Pancreas (tissue), 10 donors: ENCODE data around the gene PUSL1. TPM values are rescaled to one million over a fixed set of nuclear protein-coding genes. Genes with fewer than 3 reads are reported as not detected.

Experiments used
- ATAC-seq, 4 donors: fragments of 200-7000 bp; cut with Tn5 transposase; one replicate each; pipeline versions ENCODE4 v1.8.0 to v1.9.1; 2020; ENCODE audit warnings: mild to moderate bottlenecking in 4 of 4, moderate library complexity in 4 of 4
- DNase-seq, 6 donors: peaks; one replicate each; pipeline ENCODE4 v3.0.0-alpha.2; 2020
- FAIRE-seq: peaks from 2 replicates; lab custom pipeline; 2012; peaks lifted over from hg19 to GRCh38; lab: Jason Lieb, UNC
- H3K27ac ChIP-seq, 4 donors: fragments of 200-600 bp; sonication (generic); 1 replicate in 3 of 4; 2 replicates in 1 of 4; pipeline versions ENCODE4 v1.5.0 to v1.8.0; 2020
- H3K27me3 ChIP-seq, 4 donors: fragments of 200-600 bp; one replicate each; pipeline ENCODE4 v1.8.0; 2021
- H3K36me3 ChIP-seq, 3 donors: fragments of 200-600 bp; sonication (generic) in 1 of 3; one replicate each; pipeline versions ENCODE4 v1.5.0 to v1.8.0; 2020 to 2021
- H3K4me1 ChIP-seq, 3 donors: fragments of 200-600 bp; one replicate each; pipeline ENCODE4 v1.8.0; 2021
- H3K4me3 ChIP-seq, 4 donors: fragments of 200-600 bp; sonication (generic) in 2 of 4; one replicate each; pipeline versions ENCODE4 v1.5.0 to v1.8.0; 2020 to 2021
- H3K9me3 ChIP-seq, 4 donors: fragments of 200-600 bp; one replicate each; pipeline ENCODE4 v1.8.0; 2021
- WGBS, 2 donors: extraction: QIAGEN DNeasy Blood & Tissue Kit; methylation state at CpG; one replicate each; pipeline ENCODE4 v1.1.7; 2013; 5-methylcytosine and 5-hydroxymethylcytosine counted together
- intact Hi-C, 3 donors: fragments of 100-400 bp; cut with DNase I; formaldehyde crosslinking; loops; one replicate each; pipeline versions ENCODE4 v1.11.1 to v1.14.2; 2022
- polyA plus RNA-seq, 2 donors: library from polyadenylated mRNA; stranded (reverse); fragments of 200-250 nt; gene quantifications; one replicate each; pipeline ENCODE4 v1.2.3, GENCODE V29; 2013
- total RNA-seq, 6 donors: library from RNA; stranded (reverse); fragmentation: NEBNext Ultra II Directional in 4 of 6; extraction: Animal tissue kit (Norgen Biotek cat#: 25700) in 4 of 6; gene quantifications; one replicate each; pipeline versions ENCODE4 v1.2.1 to v1.2.4, GENCODE V29; 2021 to 2023
- TF ChIP-seq, protein P1 (sequence below), 4 donors: fragments of 200-600 bp; sonication (generic) in 3 of 4; IDR thresholded peaks; one replicate each; pipeline versions ENCODE4 v1.5.0 to v1.8.0; 2021; ENCODE audit warnings: antibody characterized with exemption in 4 of 4
- donor health status: healthy with polysubstance abuse.
- donor health status: DM: no; HTN: no; CAD: no; lungs with moderate emphysema.
- donor health status: DM: no; HTN: no; CAD: no.
- donor health status: control.
- donor health status: control.
- donor health status: Bipolar disorder and iron deficiency.
- donor health status: DM: yes; HTN: yes; CAD: no.
- donor health status: DM: no; HTN: no; CAD: no.
- donor health status: DM: no; HTN: no; CAD: no.
- donor health status: DM: yes; HTN: yes; CAD: no.

PUSL1 gene
- total and polyA plus RNA-seq, 8 donors, result 7.5 to 23.2 (median 10.2) TPM

DNA sequence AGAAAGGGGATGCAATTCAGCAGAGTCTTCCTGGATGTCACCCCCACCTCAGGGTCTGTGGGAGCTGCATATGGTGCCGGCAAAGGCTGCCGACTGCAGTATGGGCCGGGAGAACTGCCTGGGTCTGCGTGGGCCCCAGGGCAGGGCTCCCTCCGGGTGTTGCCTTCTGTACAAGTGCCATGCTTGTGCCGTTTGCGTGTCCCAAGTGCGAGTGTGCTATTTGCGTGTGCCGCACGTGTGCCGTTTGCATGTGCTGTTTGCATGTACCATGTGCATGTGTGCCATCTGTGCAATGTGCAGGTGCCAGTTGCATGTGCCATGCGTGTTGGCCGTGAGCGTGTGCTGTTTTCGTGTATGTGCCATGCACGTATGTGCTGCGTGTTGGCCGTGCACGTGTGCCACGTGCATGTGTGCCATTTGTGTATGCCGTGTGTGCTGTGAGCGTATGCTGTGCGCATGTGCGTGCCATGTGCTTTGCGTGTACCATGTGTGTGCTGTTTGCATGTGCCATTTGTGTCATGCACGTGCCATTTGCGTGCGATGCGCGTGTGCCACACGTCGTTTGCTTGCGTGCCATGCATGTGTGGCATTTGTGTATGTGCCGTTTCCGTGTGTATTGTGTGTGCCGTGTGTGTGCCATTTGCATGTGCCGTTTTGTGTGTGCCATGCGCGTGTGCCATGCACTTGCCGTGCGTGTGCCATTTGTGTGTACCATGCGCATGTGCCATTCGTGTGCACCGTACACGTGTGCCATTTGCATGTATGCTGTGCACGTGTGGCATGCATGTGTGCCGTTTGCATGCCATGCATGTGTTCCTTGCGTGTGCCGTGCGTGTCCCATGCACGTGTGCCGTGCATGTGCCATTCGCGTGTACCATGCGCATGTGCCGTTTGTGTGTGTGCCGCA, 21.2 kb downstream of the PUSL1 start:
- intact Hi-C loops, result no loop called here
- FAIRE-seq, result no peak
- Histone ChIP-seq H3K27me3 (no peaks in the 10 kb centered on the region), H3K27ac (no peak overlapping the region), H3K36me3 (no peaks in the 10 kb centered on the region), H3K9me3 (no peaks in the 10 kb centered on the region), H3K4me1 (peaks cover 6 to 13% (median 10%) of the 10 kb centered on the region in 3 donors), H3K4me3 (no peak overlapping the region)
- WGBS, 2 donors, result 85 to 88% methylated on average over 58 of the region's 58 CpGs
- DNase-seq, result no peak
- TF ChIP-seq, protein P1, sequence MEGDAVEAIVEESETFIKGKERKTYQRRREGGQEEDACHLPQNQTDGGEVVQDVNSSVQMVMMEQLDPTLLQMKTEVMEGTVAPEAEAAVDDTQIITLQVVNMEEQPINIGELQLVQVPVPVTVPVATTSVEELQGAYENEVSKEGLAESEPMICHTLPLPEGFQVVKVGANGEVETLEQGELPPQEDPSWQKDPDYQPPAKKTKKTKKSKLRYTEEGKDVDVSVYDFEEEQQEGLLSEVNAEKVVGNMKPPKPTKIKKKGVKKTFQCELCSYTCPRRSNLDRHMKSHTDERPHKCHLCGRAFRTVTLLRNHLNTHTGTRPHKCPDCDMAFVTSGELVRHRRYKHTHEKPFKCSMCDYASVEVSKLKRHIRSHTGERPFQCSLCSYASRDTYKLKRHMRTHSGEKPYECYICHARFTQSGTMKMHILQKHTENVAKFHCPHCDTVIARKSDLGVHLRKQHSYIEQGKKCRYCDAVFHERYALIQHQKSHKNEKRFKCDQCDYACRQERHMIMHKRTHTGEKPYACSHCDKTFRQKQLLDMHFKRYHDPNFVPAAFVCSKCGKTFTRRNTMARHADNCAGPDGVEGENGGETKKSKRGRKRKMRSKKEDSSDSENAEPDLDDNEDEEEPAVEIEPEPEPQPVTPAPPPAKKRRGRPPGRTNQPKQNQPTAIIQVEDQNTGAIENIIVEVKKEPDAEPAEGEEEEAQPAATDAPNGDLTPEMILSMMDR (IDR thresholded peaks at IDR 0.05), result no peak
- ATAC-seq, result no peak

DNA sequence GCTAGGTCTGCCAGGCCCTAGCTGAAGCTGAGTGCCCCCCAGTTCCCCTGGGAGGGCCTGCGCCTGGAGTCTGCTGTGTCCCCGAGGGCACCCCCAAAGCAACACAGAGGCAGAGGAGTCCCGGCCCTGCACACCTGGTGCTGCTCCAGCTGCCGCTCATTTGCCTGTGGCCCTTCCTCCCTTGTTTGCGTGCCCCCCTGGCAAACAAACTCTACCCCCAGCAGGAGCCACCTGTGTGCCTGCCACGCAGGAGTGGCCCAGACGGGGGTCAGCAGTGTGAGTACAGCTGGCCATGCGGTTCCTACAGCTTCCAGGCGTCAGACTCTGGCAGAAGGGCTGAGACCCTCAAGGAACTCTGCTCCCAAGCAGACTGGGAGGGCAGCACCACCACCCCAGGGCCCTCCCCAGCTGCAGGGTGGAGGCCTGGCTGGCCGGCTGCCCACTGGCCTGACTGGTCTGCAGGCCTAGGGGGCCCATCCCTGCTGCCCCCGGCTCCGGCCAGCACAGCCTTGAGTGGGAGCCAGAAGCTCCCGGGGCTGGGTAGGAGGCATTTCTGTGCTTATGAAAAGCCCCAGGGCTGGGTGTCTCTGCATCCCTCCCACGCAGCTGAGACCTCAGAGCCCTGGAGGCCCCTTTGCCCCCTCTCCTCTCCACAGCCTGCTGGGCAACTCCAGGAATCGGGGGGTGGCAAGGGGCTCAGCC, 22.1 kb downstream of the PUSL1 start:
- no peak for DNase-seq
- H3K27ac ChIP-seq, result no peak overlapping the region
- WGBS, 2 donors, result 29 to 32% methylated on average over 15 of the region's 15 CpGs
- peaks cover 5 to 11% (median 8%) of the 10 kb centered on the region in 3 donors for H3K4me1 ChIP-seq
- H3K9me3 ChIP-seq, result no peaks in the 10 kb centered on the region
- no peaks in the 10 kb centered on the region for H3K27me3 ChIP-seq
- TF ChIP-seq, protein P1 (IDR thresholded peaks at IDR 0.05), result no peak
- H3K4me3 ChIP-seq, result no peak overlapping the region
- no peak for FAIRE-seq
- no peak for ATAC-seq
- H3K36me3 ChIP-seq, result no peaks in the 10 kb centered on the region
- intact Hi-C loops, result no loop called here

DNA sequence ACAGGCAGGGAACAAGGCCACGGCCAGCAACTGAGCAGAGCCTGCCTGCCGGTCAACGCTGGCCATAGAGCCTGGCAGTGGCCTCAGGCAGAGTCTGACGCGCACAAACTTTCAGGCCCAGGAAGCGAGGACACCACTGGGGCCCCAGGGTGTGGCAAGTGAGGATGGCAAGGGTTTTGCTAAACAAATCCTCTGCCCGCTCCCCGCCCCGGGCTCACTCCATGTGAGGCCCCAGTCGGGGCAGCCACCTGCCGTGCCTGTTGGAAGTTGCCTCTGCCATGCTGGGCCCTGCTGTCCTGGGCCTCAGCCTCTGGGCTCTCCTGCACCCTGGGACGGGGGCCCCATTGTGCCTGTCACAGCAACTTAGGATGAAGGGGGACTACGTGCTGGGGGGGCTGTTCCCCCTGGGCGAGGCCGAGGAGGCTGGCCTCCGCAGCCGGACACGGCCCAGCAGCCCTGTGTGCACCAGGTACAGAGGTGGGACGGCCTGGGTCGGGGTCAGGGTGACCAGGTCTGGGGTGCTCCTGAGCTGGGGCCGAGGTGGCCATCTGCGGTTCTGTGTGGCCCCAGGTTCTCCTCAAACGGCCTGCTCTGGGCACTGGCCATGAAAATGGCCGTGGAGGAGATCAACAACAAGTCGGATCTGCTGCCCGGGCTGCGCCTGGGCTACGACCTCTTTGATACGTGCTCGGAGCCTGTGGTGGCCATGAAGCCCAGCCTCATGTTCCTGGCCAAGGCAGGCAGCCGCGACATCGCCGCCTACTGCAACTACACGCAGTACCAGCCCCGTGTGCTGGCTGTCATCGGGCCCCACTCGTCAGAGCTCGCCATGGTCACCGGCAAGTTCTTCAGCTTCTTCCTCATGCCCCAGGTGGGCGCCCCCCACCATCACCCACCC, 22.9 kb downstream of the PUSL1 start, which contains the start of gene TAS1R3:
TAS1R3 (plus strand) TSS at position 213 of the 898 bp plus-strand sequence; CDS start at position 279, 66 bp downstream.
- Histone ChIP-seq H3K36me3 (no peaks in the 10 kb centered on the region), H3K4me1 (peaks cover 0 to 3% (median under 1%) of the 10 kb centered on the region in 3 donors), H3K27me3 (no peaks in the 10 kb centered on the region), H3K27ac (no peak within 1 kb of the TSS), H3K4me3 (no peak within 1 kb of the TSS), H3K9me3 (no peaks in the 10 kb centered on the region)
- no peak for DNase-seq
- 58 to 63% methylated on average over 38 to 41 of the region's 41 CpGs for WGBS, 2 donors
- ATAC-seq, result no peak
- intact Hi-C loops, result no loop called here
- FAIRE-seq, result no peak
- TF ChIP-seq, protein P1 (IDR thresholded peaks at IDR 0.05), result no peak

DNA sequence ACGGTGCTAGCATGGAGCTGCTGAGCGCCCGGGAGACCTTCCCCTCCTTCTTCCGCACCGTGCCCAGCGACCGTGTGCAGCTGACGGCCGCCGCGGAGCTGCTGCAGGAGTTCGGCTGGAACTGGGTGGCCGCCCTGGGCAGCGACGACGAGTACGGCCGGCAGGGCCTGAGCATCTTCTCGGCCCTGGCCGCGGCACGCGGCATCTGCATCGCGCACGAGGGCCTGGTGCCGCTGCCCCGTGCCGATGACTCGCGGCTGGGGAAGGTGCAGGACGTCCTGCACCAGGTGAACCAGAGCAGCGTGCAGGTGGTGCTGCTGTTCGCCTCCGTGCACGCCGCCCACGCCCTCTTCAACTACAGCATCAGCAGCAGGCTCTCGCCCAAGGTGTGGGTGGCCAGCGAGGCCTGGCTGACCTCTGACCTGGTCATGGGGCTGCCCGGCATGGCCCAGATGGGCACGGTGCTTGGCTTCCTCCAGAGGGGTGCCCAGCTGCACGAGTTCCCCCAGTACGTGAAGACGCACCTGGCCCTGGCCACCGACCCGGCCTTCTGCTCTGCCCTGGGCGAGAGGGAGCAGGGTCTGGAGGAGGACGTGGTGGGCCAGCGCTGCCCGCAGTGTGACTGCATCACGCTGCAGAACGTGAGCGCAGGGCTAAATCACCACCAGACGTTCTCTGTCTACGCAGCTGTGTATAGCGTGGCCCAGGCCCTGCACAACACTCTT, 23.8 kb downstream of the PUSL1 start:
- no peaks in the 10 kb centered on the region for H3K27me3 ChIP-seq
- H3K4me3 ChIP-seq, result no peak overlapping the region
- no peaks in the 10 kb centered on the region for H3K4me1 ChIP-seq
- intact Hi-C loops, result no loop called here
- H3K36me3 ChIP-seq, result peaks cover 0 to 4% (median 0%) of the 10 kb centered on the region in 3 donors
- no peak for ATAC-seq
- H3K9me3 ChIP-seq, result no peaks in the 10 kb centered on the region
- no peak for FAIRE-seq
- WGBS, 2 donors, result 71 to 73% methylated on average over 42 to 57 of the region's 57 CpGs
- no peak for DNase-seq
- no peak overlapping the region for H3K27ac ChIP-seq
- TF ChIP-seq, protein P1 (IDR thresholded peaks at IDR 0.05), result no peak
